Transverse colon (tissue), 4 donors: ENCODE results near the gene KCNC4. TPM values are rescaled to one million over a fixed set of nuclear protein-coding genes. Genes with fewer than 3 reads are reported as not detected.

Experiments
- DNase-seq: peaks from one replicate; pipeline ENCODE4 v3.0.0-alpha.2; 2019
- H3K27ac ChIP-seq, 4 donors: fragments of 200-600 bp; sonication (generic); 2 replicates each; pipeline ENCODE4 v1.5.1; 2016 to 2018; ENCODE audit warnings: inconsistent platforms in 4 of 4
- H3K27me3 ChIP-seq: fragments of 200-600 bp; sonication (generic); 2 replicates; pipeline ENCODE4 v1.5.1; 2017; ENCODE audit warnings: inconsistent platforms
- H3K36me3 ChIP-seq, 4 donors: fragments of 200-600 bp; sonication (generic); 2 replicates each; pipeline ENCODE4 v1.5.1; 2017 to 2019; ENCODE audit warnings: inconsistent platforms in 4 of 4
- H3K4me1 ChIP-seq, 4 donors: fragments of 200-600 bp; sonication (generic); 2 replicates each; pipeline ENCODE4 v1.5.1; 2017 to 2020; ENCODE audit warnings: inconsistent platforms in 4 of 4
- H3K4me3 ChIP-seq, 4 donors: fragments of 200-600 bp; sonication (generic); 1 replicate in 1 of 4; 2 replicates in 3 of 4; pipeline versions ENCODE4 v1.5.1 to v1.6.1; 2017 to 2019; ENCODE audit warnings: inconsistent platforms in 4 of 4
- H3K9me3 ChIP-seq, 2 donors: fragments of 200-600 bp; sonication (generic); 2 replicates each; pipeline ENCODE4 v1.5.1; 2017 to 2019; ENCODE audit warnings: inconsistent platforms in 2 of 2
- EP300 ChIP-seq: sonication (generic); formaldehyde crosslinking; IDR thresholded peaks from one replicate; pipeline ENCODE4 v1.6.1; 2017; ENCODE audit warnings: antibody characterized with exemption, low read depth
- POLR2A ChIP-seq: fragments of 450-650 bp; IDR thresholded peaks from one replicate; pipeline ENCODE4 v1.6.1; 2016; ENCODE audit warnings: antibody characterized with exemption, mild to moderate bottlenecking, moderate library complexity
- POLR2AphosphoS5 ChIP-seq, 3 donors: sonication (generic); formaldehyde crosslinking; IDR thresholded peaks; one replicate each; pipeline ENCODE4 v1.6.1; 2016; ENCODE audit warnings: antibody characterized with exemption in 3 of 3
- WGBS, 2 donors: methylation state at CpG; one replicate each; pipeline ENCODE4 v1.1.5; 2018; ENCODE audit warnings: low coverage in 1 of 2; 5-methylcytosine and 5-hydroxymethylcytosine counted together
- in situ Hi-C, 4 donors: fragments of 200-750 bp; cut with MboI; loops; one replicate each; pipeline versions ENCODE4 v1.15.0 to v1.15.1; 2017; ENCODE audit warnings: low sequenced_read_pairs in 3 of 4, low pct_ligation_motif_present in 1 of 4, low pct_unique_long_range_greater_than_20kb in 1 of 4
- intact Hi-C: fragments of 100-400 bp; cut with DNase I; formaldehyde crosslinking; loops from one replicate; pipeline ENCODE4 v1.15.1; 2023; ENCODE audit warnings: low total_unique reads
- total RNA-seq, 4 donors: library from RNA; depleted of rRNA; stranded (reverse); fragments of >200 nt; gene quantifications; one replicate each; pipeline ENCODE4 v1.1.0, GENCODE V29; 2016
- TF ChIP-seq, protein P1 (sequence below), 5 experiments: fragments of 200-600 bp in 3 of 5; fragments of 450-650 bp in 2 of 5; sonication (generic) in 3 of 5; IDR thresholded peaks; 1 replicate in 2 of 5; 2 replicates in 3 of 5; pipeline ENCODE4 v1.5.1; 2016 to 2017; ENCODE audit warnings: antibody characterized with exemption in 5 of 5, inconsistent platforms in 3 of 5, mild to moderate bottlenecking in 2 of 5, moderate library complexity in 1 of 5

The KCNC4 gene
- total RNA-seq, 4 donors from 2014 or later: 1.8 to 25.8 (median 4.9) TPM

DNA sequence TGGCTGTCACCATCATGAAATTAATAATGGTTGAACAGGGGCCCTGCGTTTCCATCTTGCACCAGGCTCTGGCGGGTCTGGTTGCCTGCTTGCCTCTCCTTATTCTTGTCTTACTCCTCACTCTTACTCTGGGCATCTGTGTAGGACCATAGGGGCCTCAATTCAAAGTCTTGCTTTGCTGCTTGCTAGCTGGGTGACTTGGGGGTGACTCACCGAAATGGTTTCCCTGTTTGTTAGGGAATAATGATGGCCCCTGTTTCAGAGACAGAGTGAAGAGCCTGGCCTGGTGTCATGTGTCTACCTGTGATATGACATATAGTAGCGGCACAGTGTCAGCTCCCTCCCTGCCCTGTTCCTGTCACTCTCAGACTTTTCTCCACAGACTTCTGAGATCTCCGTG, 24.6 kb downstream of the KCNC4 start:
- H3K36me3 ChIP-seq: no peaks in the 10 kb centered on the region
- no peak overlapping the region for H3K4me3 ChIP-seq
- no peak for DNase-seq
- TF ChIP-seq, protein P1, sequence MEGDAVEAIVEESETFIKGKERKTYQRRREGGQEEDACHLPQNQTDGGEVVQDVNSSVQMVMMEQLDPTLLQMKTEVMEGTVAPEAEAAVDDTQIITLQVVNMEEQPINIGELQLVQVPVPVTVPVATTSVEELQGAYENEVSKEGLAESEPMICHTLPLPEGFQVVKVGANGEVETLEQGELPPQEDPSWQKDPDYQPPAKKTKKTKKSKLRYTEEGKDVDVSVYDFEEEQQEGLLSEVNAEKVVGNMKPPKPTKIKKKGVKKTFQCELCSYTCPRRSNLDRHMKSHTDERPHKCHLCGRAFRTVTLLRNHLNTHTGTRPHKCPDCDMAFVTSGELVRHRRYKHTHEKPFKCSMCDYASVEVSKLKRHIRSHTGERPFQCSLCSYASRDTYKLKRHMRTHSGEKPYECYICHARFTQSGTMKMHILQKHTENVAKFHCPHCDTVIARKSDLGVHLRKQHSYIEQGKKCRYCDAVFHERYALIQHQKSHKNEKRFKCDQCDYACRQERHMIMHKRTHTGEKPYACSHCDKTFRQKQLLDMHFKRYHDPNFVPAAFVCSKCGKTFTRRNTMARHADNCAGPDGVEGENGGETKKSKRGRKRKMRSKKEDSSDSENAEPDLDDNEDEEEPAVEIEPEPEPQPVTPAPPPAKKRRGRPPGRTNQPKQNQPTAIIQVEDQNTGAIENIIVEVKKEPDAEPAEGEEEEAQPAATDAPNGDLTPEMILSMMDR (IDR thresholded peaks at IDR 0.05): no peak
- TF ChIP-seq POLR2AphosphoS5 (IDR thresholded peaks at IDR 0.05) (no peak), POLR2A (no peak), EP300 (no peak)
- H3K4me1 ChIP-seq: peaks cover 0 to 8% (median 2%) of the 10 kb centered on the region in 4 donors
- intact Hi-C loops (no loop called here), in situ Hi-C loops (no loop called here)
- WGBS, 2 donors: 91% methylated on average over 5 of the region's 5 CpGs; no CpG with 5 or more reads in 1 of the 2 donors
- H3K9me3 ChIP-seq: no peaks in the 10 kb centered on the region
- H3K27me3 ChIP-seq: no peaks in the 10 kb centered on the region
- no peak overlapping the region for H3K27ac ChIP-seq

DNA sequence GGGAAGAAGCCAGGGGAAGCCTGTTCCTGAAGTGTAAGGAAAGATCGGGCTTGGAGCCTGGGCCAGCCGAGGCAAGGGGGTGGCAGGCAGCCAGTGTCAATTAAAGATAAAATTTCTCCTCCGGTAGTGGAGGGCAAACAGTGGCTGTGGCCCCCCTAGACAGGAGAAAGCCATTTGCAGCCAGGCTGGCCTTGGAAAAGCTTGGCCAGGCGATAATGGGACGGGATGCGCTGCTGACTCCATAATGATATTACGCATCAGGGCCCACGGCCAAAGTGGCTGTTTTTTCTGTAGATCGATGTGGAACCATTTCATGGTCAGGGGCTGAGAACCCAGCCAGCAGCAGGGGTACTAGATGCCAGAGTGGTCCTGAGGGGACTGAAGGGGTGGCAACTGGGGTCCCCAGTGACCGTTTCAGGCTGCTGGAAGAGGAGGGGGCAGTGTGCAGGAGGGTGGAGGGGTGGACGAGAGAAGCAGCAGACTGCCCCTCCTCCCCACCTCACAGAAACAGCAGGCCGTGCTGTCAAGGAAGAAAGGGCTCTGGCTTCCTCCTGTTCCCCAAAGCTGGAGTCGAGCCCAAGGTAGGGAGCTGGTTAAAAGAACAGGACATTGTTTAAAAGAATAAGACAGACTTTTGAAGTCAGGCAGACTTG, 25.2 kb downstream of the KCNC4 start:
- DNase-seq: no peak
- no peaks in the 10 kb centered on the region for H3K9me3 ChIP-seq
- peak overlapping the region in 1 of 4 donors; percentile 5 for H3K27ac ChIP-seq
- TF ChIP-seq, protein P1 (IDR thresholded peaks at IDR 0.05): no peak
- TF ChIP-seq EP300 (no peak), POLR2A (no peak)
- H3K36me3 ChIP-seq: no peaks in the 10 kb centered on the region
- intact Hi-C loops (no loop called here), in situ Hi-C loops (no loop called here)
- H3K4me1 ChIP-seq: peaks cover 0 to 8% (median 2%) of the 10 kb centered on the region in 4 donors
- WGBS, 2 donors: 43 to 69% methylated on average over 3 to 13 of the region's 13 CpGs
- H3K4me3 ChIP-seq: no peak overlapping the region
- H3K27me3 ChIP-seq: no peaks in the 10 kb centered on the region

DNA sequence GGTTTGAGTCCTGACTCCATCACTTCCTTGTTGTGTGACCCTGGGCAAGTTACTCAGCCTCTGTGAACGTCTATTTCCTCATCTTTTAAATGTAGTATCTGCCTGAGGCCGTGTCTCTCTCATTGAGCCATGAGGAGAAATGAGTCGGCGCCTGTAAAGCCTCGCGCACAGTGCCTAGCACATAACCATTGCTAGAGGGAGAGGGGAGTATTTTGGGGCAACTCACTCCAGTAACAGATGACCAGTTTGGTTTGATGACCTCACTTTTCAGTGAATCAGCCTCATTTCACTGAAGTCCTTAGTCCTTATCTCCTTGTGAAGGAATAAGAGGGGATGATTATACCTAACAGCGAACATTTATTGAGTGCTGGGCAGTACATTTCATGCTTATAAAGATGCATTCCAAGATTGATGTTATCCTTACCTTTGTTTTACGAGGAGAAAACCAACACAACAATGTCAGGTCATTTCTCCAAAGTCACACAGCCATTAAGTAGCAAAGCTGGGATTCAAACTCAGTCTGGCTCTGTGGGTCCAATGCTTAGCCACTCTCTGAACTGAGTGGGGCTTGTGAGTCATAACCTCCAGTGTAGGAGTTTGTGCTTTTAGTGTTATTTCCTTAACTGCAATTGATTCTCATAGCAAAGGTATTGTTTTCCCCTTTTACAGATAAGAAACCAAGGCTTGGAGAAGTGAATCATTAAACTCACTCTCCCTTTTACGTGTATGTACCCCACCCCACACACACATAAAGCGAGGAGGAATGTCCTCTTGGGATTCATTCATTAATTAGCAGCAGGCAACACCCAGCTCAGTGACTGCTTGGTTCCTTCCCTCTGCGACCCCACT, 25.9 kb downstream of the KCNC4 start:
- peaks cover 0 to 8% (median 2%) of the 10 kb centered on the region in 4 donors for H3K4me1 ChIP-seq
- H3K9me3 ChIP-seq: no peaks in the 10 kb centered on the region
- WGBS, 2 donors: 62 to 69% methylated on average over 9 to 11 of the region's 11 CpGs
- intact Hi-C loops (no loop called here), in situ Hi-C loops (no loop called here)
- no peak overlapping the region for H3K4me3 ChIP-seq
- peak overlapping the region in 1 of 4 donors; percentile 5 for H3K27ac ChIP-seq
- DNase-seq: no peak
- TF ChIP-seq POLR2A: no peak
- TF ChIP-seq, protein P1 (IDR thresholded peaks at IDR 0.05): no peak
- TF ChIP-seq POLR2AphosphoS5 (IDR thresholded peaks at IDR 0.05): no peak
- TF ChIP-seq EP300: no peak
- H3K27me3 ChIP-seq: no peaks in the 10 kb centered on the region
- no peaks in the 10 kb centered on the region for H3K36me3 ChIP-seq

DNA sequence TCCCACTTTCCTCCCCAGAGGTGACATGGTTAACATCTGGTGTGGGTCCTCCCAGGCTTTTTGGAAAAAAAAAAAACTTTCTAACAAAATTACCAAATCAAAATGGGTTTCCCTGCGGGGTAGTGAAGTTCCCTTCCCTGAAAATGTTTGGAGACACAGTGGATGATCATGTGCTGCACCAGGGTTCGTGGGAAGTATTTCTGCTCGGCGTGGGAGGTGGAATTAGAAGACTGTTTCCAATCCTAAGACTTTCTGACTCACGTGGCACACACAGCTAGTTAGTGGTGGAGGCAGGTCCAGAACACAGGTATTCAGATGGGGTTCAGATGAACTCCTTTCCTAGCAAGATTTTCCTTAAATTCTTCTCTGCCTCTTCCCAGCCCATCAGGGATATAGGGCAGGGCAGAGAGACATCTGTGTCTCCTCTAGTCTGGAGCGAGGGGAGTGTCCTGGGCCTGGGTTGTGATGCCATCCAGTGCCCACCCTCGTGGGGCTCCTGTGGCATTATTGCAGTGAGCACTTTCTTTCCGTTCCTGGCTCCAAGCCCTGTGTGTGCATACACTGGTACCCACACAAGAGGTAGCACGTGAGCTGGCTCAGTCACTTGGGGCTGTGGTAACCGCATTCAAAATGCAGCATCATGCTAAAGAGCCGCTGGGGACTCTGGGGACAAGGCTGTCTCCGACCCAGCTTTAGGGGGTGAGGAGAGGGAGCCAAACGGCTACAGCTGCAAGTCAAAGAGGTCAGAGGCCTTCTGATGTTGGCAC, 27.5 kb downstream of the KCNC4 start:
- no peak overlapping the region for H3K4me3 ChIP-seq
- in situ Hi-C loops: no loop called here
- TF ChIP-seq, protein P1 (IDR thresholded peaks at IDR 0.05): no peak
- no peak for TF ChIP-seq POLR2AphosphoS5 (IDR thresholded peaks at IDR 0.05)
- no peaks in the 10 kb centered on the region for H3K27me3 ChIP-seq
- H3K9me3 ChIP-seq: no peaks in the 10 kb centered on the region
- H3K27ac ChIP-seq: no peak overlapping the region
- 76% methylated on average over 13 of the region's 13 CpGs; no CpG with 5 or more reads in 1 of the 2 donors for WGBS, 2 donors
- DNase-seq: no peak
- H3K36me3 ChIP-seq: no peaks in the 10 kb centered on the region
- H3K4me1 ChIP-seq: peaks cover 0 to 8% (median 2%) of the 10 kb centered on the region in 4 donors
- intact Hi-C loops: no loop called here
